GM19193 (cell line): ENCODE data around the gene ZBTB24.

ENCODE experiments used
- POLR2A ChIP-seq: IDR thresholded peaks from 4 replicates; pipeline ENCODE4 v1.6.1; 2011; ENCODE audit not compliant: insufficient read depth, insufficient read length; ENCODE audit errors: extremely low read depth

Gene ZBTB24

DNA sequence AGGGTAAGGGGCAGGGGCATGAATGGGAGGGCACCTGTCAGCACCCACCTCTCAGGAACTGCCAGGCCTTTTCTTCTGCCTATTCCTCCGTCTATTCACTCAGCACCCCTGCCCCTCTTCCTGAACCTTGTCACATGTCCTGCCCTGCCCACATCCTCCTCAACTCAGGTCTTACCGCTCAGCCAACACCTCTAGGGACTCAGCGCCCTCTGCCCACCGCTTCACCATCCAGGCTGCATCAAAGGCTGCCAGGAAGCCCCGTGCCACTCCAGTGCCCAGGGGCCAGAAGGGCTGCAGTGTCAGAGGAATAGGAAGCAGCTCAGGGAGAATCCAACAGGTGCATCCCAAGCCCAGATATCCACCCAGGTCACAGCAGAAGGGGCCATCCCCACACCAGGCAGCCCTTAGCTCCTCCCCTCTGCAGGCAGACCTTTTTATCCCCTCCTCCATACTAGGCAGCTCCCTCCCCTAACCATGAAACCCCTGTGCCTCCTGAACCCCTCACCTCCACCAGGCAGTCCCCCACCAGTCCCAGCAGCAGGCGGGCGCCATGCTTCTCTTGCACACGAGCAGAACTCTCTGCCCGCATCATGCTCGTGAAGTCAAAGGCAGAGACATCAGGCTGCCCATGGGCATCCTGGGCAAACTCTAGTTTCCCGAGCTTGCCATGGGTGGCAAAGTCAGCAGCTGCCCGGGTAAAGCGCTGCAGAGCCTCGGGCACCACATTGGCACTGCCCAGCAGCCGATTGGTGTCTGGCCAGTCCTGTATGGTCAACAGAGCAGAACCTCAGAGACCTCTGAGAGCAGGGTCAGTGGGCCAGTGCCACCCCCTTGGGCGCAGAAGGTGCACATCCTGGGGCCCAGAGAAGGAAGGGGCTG lies 33.0 kb downstream of the ZBTB24 start:
- TF ChIP-seq POLR2A = peak; percentile 9

DNA sequence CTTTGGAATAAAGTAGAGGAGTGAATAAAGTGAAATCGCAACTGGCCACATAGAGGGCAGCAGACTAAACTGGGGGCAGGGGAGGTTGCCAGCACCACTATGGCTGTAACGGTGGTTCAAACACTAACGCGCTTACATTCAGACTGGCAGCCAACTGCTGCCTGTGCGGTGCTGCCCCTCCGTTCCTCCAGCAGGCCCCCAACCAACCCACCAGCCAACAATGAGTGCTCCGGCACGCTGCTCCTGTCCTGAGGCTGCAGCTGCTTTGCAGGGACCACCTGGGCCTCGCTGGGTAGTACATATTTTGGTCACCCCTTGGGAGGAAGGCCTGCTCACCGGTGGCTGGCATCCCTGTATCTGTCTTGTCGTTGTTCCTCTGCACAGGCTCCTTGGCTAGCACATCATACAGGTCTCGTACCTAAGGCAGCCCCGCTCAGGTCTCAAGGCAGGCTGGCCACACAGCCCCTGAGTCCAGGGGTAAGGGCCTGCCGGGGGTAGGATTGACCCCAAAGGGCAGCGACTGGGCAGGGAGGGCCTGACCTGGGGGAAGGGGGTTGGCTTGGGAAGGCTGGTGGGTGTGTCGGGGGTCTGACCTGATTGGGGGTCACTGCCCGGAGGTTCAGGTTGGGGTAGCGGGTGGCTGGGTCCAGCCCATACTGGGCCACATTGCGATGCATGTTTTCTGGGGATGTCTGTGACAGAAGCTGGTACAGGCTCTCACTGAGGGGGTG lies 33.8 kb downstream of the ZBTB24 start:
- no peak for TF ChIP-seq POLR2A

DNA sequence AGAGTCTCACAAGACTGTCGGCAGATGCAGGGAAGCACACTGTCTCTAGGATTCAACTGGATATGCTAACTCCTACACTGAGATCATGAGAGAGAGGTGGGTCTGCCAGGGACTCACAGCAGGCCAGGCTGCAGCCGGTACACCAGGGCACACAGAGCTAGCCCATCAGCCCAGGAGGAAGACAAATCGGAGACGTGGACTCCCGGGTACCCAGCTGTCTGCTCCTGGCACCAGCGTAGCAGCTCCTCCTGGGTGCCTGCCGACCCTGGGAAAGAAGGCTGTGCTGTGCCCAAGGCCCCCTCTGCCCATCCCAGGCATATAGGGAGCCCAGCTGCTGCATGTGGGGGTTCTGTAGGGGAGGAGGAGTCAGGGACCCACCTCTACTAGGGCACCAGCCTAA lies 34.4 kb downstream of the ZBTB24 start:
- no peak for TF ChIP-seq POLR2A

DNA sequence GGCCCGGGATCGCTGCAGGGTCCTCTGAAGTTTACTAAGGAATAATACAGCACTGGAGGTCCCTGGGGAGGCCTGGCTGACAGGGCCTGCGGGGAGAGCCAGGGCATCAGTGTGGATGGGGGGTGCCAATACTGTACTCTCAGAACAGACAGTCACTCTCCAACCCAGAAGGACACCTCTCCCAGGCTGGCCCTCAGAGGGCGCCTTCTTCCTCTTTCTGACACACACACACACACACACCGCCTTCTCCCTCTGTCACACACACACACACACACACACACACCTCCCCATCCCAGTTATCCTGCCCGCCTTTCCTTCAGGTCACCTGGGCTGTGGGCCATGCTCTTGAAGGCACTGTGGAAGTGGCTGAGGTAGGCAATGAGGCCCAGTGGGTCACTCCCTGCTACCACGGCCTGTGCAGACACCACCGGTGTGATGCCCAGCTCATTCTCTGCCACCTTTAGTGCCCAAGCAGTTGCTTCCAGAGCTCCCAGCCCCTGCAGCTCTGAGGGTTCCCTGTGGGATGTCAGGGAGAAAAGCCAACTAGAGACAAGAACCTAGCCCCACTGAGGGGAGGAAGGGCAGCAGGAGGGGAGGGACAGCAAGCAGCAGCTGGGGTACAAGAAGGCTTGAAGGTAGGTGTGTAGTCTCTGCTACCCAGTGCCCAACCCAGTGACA lies 35.0 kb downstream of the ZBTB24 start:
- TF ChIP-seq POLR2A = no peak

DNA sequence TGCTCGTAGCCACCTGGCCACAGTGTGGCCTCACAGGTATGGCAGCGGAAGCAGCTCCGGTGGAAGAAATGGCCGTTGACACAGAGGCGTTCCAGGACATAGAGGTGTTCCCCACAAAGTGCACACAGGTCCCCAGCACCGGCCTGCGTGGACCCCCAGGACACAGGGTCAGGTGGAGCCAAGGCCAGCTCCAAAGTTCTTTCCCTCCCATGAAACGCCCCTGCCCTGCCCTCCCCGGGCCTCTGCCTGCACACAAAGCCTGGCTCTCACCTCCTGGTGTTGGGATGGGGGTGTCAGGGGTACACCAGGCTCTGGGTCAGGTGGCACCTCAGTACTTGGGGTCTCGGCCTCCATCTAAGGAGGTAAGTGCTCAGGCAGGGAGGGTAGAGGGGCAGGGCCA lies 35.9 kb downstream of the ZBTB24 start:
- no peak for TF ChIP-seq POLR2A

DNA sequence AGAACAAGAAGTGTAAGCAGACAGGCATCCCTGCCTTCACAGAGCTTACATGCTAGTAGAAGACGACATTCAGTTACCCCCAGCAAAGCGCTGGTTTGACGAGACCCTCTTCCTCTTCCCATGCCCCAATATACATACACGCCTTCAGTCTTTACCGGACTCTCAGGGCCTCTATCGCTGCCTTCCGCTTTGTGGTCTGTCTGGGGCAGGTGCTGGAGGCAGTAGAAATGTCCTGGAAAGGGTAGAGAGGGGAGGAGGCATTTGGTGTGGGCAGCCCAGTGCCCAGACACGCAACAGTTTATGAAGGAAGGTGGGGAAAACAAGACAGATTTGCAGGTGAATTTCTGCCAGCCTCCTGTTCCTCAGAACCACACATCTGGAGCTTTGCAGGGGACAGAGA lies 36.5 kb downstream of the ZBTB24 start:
- no peak for TF ChIP-seq POLR2A

DNA sequence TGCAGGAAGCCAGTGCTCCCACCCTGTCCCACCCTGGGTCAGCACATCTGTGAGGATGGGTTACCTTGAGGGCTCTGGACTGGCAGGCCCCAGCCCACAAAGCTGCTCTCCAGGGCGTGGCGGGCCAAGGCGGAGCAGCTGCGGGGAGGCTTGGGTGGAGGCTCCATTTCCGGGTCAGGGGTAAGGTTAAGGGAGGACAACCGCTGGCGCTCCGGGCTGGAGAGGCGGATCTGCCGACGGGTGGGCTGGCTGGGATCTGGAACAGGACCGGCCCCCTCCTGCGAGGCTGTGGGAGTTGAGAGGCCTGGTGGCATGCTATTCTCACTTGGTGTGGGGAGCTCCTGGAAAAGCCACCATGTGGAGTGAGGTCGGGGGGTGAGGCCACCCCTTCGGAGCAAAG lies 36.9 kb downstream of the ZBTB24 start:
- TF ChIP-seq POLR2A = no peak

DNA sequence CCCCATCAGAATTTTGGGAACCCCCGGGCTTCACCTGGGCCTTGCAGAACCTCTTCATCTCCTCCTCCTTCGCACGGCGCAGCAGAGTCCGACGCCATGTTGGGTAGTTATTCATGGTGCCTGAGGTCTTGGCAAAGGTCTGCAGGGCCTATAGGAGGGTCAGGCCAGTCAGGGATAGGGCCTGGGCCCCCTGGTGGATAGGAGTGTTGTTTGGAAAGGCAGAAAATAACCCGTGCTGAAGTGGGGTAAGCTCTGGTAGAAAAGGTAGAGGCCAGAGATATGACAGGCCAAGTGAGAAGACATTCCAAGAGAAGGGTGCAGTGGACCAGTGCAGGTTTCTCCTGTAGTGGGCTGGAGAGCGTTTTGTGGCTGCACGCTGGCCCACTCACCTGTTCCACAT lies 37.6 kb downstream of the ZBTB24 start:
- no peak for TF ChIP-seq POLR2A

DNA sequence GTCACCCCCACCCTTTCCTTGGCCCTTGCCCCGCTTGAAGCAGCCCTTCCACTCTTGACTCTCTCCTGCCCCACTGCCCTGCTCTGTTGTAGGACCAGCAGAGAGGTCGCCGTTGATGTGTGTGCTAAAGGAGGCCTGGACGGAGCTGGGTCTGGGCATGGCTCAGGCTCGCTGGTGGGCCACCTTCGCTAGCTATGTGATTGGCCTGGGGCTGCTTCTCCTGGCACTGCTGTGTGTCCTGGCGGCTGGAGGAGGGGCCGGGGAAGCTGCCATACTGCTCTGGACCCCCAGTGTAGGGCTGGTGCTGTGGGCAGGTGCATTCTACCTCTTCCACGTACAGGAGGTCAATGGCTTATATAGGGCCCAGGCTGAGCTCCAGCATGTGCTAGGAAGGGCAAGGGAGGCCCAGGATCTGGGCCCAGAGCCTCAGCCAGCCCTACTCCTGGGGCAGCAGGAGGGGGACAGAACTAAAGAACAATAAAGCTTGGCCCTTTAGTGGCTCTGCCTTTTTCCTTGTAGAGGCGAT lies 39.5 kb downstream of the ZBTB24 start:
- TF ChIP-seq POLR2A = no peak

DNA sequence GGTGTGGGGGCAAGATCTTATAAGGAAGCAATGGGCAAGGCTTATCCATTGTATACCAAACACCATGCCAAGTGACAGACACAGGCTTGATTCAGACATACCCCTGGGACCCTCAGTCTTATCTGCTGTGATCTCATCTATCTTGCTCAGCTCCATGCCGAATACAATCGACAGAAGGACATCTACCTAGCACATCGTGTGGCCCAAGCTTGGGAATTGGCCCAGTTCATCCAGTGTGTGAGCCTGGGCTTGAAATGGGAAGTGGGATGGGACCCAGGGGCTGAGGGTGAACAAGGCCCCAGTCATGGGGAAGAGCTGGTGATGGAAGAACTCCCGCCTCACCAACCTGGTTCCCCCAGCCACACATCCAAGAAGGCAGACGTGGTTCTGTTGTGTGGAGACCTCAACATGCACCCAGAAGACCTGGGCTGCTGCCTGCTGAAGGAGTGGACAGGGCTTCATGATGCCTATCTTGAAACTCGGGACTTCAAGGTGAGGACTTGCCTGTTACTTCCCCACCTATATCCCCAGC lies 40.6 kb downstream of the ZBTB24 start:
- TF ChIP-seq POLR2A = peak; percentile 40

DNA sequence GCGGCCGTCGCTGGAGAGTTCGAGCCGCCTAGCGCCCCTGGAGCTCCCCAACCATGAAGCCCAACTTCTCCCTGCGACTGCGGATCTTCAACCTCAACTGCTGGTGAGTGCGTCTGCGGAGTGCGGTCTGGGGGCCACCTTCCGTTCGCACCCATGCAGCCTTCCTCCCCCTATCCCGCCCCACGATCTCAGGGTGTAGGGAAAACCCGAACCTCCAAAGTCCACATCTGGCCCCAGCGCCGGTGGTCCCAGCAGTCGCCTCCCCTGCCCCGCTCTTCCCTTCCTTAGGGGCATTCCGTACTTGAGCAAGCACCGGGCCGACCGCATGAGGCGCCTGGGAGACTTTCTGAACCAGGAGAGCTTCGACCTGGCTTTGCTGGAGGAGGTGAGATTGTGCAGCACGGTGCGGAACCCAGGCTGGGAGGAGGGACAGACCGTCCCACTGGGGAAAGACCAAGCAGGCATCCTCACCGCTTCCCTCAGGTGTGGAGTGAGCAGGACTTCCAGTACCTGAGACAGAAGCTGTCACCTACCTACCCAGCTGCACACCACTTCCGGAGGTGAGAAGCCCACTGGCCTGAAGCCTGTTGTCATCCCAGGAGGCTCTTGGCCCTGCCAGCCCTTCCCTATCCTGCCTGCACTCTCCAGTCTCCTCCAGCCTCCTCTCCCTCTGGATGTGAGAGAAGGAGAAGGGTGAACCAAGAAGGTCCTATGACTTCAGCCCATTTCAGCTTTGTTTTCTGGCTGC lies 41.8 kb downstream of the ZBTB24 start:
- no peak for TF ChIP-seq POLR2A

DNA sequence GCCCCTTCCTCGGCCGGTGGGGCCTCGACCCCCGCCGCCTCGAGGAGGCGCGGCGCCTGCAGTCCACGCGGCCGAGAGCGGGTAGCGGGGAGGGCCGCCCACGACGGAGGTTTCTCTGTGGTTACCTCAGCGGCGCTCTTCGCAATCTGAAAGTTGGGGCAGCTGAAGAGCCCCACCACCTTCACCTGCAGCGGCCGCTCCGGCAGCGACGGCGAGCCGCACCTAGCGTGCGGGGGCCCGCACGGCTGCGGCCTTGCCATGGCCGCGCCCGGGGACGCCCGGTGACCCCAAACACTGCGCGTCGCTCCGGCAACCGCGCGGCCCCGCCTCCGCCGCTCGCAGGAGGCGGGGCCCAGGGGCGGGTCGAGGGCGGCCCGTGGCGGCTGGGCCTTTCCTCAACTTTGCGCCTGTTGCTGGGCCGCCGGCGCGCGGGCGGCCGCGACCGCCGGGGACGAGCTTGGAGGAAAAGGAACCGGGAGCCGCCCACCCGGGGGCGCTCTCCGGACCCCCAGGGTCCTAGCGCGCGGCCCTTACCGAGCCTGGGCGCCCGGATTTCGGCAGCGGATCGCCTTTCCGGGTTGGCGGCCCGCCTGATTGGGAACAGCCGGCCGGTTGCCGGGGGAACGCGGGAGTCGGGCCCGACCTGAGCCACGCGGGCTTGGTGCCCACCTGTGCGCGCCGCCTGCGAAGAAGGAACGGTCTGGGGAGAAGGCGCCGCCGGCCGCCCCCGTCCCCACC lies 42.5 kb downstream of the ZBTB24 start, which contains the start of the genes PPIL6 and SMPD2:
Gene PPIL6, minus strand, starts transcription at position 298 of the 738 bp plus-strand sequence. Its CDS starts 38 bp downstream, at position 260.
Gene SMPD2, plus strand, starts transcription at position 394 of the 738 bp plus-strand sequence. CDS start 398 bp downstream, outside the sequence.
- TF ChIP-seq POLR2A = peak; percentile 59

DNA sequence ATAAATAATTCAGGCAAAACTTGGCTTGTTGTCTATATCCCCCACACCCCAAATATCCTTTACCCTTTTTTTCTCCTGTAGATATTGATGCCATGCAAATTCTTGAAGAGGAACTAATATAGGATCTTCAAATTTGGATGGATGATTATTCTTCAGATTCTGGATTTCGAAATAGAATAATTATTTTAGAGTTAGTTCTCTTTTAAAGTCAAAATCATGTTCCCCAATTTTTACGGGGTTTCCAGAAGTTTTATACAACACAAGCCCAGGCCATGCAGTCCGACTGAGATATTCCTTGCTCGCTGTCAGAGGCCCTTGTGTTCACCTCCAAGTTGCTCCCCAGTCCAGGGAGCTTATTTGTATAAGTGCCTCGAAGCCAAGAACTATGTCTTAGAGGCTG lies 47.0 kb downstream of the ZBTB24 start:
- no peak for TF ChIP-seq POLR2A
